Activated CD4-positive, alpha-beta T cell treated with anti-CD3 and anti-CD28 coated beads for 36 hours (primary cell): ENCODE data around the gene GPR18. TPM values are rescaled to one million over a fixed set of nuclear protein-coding genes. Genes with fewer than 3 reads are reported as not detected.

Experiments used
- ATAC-seq: fragments of 200-7000 bp; cut with Tn5 transposase; one replicate; pipeline ENCODE4 v1.10.0; 2021; ENCODE audit warnings: mild to moderate bottlenecking, moderate library complexity
- CTCF ChIA-PET: fragments of 350-600 bp; sonication (Branson Sonifier 250); formaldehyde crosslinking; loops from one replicate; lab custom pipeline; 2021; ENCODE audit warnings: antibody characterized with exemption; lab: Charles Lee
- POLR2A ChIA-PET: fragments of 350-600 bp; sonication (Branson Sonifier 250); formaldehyde crosslinking; loops from one replicate; lab custom pipeline; 2021; ENCODE audit warnings: antibody characterized with exemption, inconsistent platforms; lab: Charles Lee
- DNase-seq: peaks from one replicate; pipeline ENCODE4 v3.0.0-alpha.2; 2020
- H3K27ac Mint-ChIP-seq: one replicate; pipeline ENCODE4 v1.8.0; 2021; ENCODE audit warnings: mixed read lengths
- H3K27me3 Mint-ChIP-seq: one replicate; pipeline ENCODE4 v1.8.0; 2021; ENCODE audit warnings: mixed read lengths
- H3K36me3 Mint-ChIP-seq: one replicate; pipeline ENCODE4 v1.8.0; 2021; ENCODE audit warnings: low read depth, mixed read lengths
- H3K4me1 Mint-ChIP-seq: one replicate; pipeline ENCODE4 v1.8.0; 2021; ENCODE audit warnings: mixed read lengths
- H3K4me3 Mint-ChIP-seq: one replicate; pipeline ENCODE4 v1.8.0; 2021; ENCODE audit warnings: mild to moderate bottlenecking, moderate library complexity, mixed read lengths
- H3K9me3 Mint-ChIP-seq: one replicate; pipeline ENCODE4 v1.8.0; 2021; ENCODE audit warnings: low read depth, mixed read lengths
- intact Hi-C, 2 experiments: fragments of 100-400 bp; cut with DNase I in 1 of 2; cut with micrococcal nuclease in 1 of 2; formaldehyde crosslinking; loops; one replicate each; pipeline versions ENCODE4 v1.14.2 to v1.15.1; 2022 to 2024; cut with DNase I, micrococcal nuclease
- total RNA-seq, 2 experiments: library from RNA; stranded (reverse); gene quantifications; one replicate each; pipeline ENCODE4 v1.2.3, GENCODE V29; 2021

GPR18 gene
- total RNA-seq, 2 experiments from 2014 or later: 6.0 to 9.5 TPM

- Mint-ChIP-seq H3K27ac (peak overlapping the region; percentile 38), H3K27me3 (no peaks in the 10 kb centered on the region), H3K4me1 (peaks cover 81% of the 10 kb centered on the region), H3K9me3 (no peaks in the 10 kb centered on the region), H3K36me3 (peaks cover 46% of the 10 kb centered on the region), H3K4me3 (no peak overlapping the region)
- ChIA-PET POLR2A (interaction anchor here (0.6 to 0.7 kb wide), 2 partner anchors 83 to 223 kb away, joined by 3 to 6 read pairs; no protein-coding TSS in a partner anchor), CTCF (interaction anchor here (0.5 to 1.9 kb wide), 6 partner anchors 8 to 232 kb away, joined by 3 to 6 read pairs (median 4); no protein-coding TSS in a partner anchor)
- DNase-seq (no peak), ATAC-seq (no peak)
- intact Hi-C loops: loop anchor here in 1 of 2 experiments (10.0 kb wide), 2 partner anchors 236 to 386 kb away; no protein-coding TSS in a partner anchor
Observed at GRCh38 chr13:99261059-99261458, 2.9 kb upstream of the GPR18 start.

- Mint-ChIP-seq H3K36me3 (peaks cover 50% of the 10 kb centered on the region), H3K4me1 (peaks cover 82% of the 10 kb centered on the region), H3K27me3 (no peaks in the 10 kb centered on the region), H3K27ac (peak overlapping the region; percentile 67), H3K4me3 (no peak overlapping the region), H3K9me3 (no peaks in the 10 kb centered on the region)
- intact Hi-C loops: loop anchor here in 1 of 2 experiments (10.0 kb wide), 2 partner anchors 235 to 385 kb away; no protein-coding TSS in a partner anchor
- DNase-seq: no peak
- ATAC-seq: no peak
- ChIA-PET CTCF (interaction anchor here (1.0 to 1.9 kb wide), 8 partner anchors 9 to 231 kb away, joined by 3 to 6 read pairs (median 4); no protein-coding TSS in a partner anchor), POLR2A (no interaction called here)
Observed at GRCh38 chr13:99260216-99260615, 2.0 kb upstream of the GPR18 start.

GRCh38 chr13:99258946-99259345 is 767 bp upstream of the GPR18 start:
- Mint-ChIP-seq H3K27ac (peak overlapping the region; percentile 95), H3K4me3 (peak overlapping the region; percentile 80), H3K27me3 (no peaks in the 10 kb centered on the region), H3K4me1 (peaks cover 78% of the 10 kb centered on the region), H3K36me3 (peaks cover 55% of the 10 kb centered on the region), H3K9me3 (no peaks in the 10 kb centered on the region)
- no peak for DNase-seq
- ChIA-PET POLR2A (interaction anchor here (0.6 to 1.6 kb wide), 11 partner anchors 33 to 204 kb away, joined by 3 to 8 read pairs (median 4); partner anchors contain the start of gene UBAC2), CTCF (interaction anchor here (0.9 to 4.9 kb wide), 12 partner anchors 10 to 161 kb away, joined by 3 to 22 read pairs (median 6); partner anchors contain the start of gene UBAC2)
- peak; percentile 40 for ATAC-seq
- intact Hi-C loops: loop anchor here (1.0 to 2.0 kb wide), 6 partner anchors 30 to 172 kb away; partner anchors contain the start of gene UBAC2 (in 2 of the 2)

DNA sequence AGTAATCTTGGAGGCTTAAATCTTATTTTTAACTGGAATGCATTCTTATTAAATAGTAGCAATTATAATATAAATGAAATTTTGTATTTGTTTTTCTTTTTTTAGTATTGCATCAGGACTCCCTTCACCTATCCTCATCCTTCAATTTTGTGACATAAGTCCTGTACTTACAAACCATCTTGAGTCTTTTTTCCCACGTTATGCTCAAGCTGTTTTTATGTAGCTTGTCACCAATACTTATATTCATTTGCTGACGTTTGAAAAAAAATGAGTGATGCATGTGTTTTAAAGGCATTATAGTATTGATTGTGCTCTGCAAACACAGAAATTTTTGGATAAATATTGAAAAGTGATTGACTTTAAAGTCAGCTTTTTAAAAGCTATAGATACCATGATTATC is 888 bp downstream of the GPR18 start:
- Mint-ChIP-seq H3K27me3 (no peaks in the 10 kb centered on the region), H3K36me3 (peaks cover 54% of the 10 kb centered on the region), H3K4me3 (peak overlapping the region; percentile 61), H3K4me1 (peaks cover 71% of the 10 kb centered on the region), H3K9me3 (no peaks in the 10 kb centered on the region), H3K27ac (peak overlapping the region; percentile 42)
- intact Hi-C loops: loop anchor here in 1 of 2 experiments (1.0 kb wide), 1 partner anchor 38 kb away; no protein-coding TSS in a partner anchor
- POLR2A ChIA-PET: interaction anchor here (0.6 to 1.7 kb wide), 5 partner anchors 9 to 160 kb away, joined by 3 to 10 read pairs (median 5); no protein-coding TSS in a partner anchor
- CTCF ChIA-PET: interaction anchor here (0.9 to 4.9 kb wide), 13 partner anchors 9 to 163 kb away, joined by 3 to 22 read pairs (median 4); partner anchors contain the start of gene UBAC2
- ATAC-seq: no peak
- no peak for DNase-seq

GRCh38 chr13:99256709-99257108 is 1.5 kb downstream of the GPR18 start:
- DNase-seq: no peak
- ChIA-PET CTCF (interaction anchor here (0.6 to 4.9 kb wide), 16 partner anchors 9 to 184 kb away, joined by 3 to 22 read pairs (median 4); no protein-coding TSS in a partner anchor), POLR2A (interaction anchor here (0.6 to 1.7 kb wide), 7 partner anchors 9 to 56 kb away, joined by 3 to 10 read pairs (median 7); partner anchors contain the start of gene UBAC2)
- intact Hi-C loops: loop anchor here in 1 of 2 experiments (1.0 kb wide), 1 partner anchor 37 kb away; no protein-coding TSS in a partner anchor
- peak overlapping the region; percentile 80 for H3K27ac Mint-ChIP-seq
- H3K4me3 Mint-ChIP-seq: peak overlapping the region; percentile 61
- ATAC-seq: no peak
- H3K9me3 Mint-ChIP-seq: no peaks in the 10 kb centered on the region
- H3K36me3 Mint-ChIP-seq: peaks cover 56% of the 10 kb centered on the region
- H3K4me1 Mint-ChIP-seq: peaks cover 72% of the 10 kb centered on the region
- no peaks in the 10 kb centered on the region for H3K27me3 Mint-ChIP-seq

DNA sequence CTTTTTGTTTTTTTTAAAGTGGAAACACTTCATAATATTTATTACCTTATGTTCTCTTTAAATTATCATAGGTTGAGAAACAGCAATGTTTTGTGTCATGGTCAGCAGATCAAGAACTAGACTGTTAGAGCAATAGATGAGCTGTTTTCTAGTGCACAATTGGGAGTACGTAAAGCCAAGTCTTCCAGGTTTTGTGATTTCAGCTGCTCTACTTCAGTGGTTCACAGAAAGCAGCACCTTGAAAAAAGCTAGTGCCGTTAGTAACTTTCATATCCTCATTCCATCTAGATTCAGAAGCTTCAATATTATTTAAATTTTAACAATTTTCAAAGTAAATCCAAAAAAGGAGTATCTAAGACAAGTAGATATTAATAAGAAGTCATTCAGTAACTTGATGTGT is 1.9 kb downstream of the GPR18 start:
- ATAC-seq (no peak), DNase-seq (no peak)
- H3K9me3 Mint-ChIP-seq: no peaks in the 10 kb centered on the region
- peaks cover 73% of the 10 kb centered on the region for H3K4me1 Mint-ChIP-seq
- no peaks in the 10 kb centered on the region for H3K27me3 Mint-ChIP-seq
- intact Hi-C loops: no loop called here
- H3K36me3 Mint-ChIP-seq: peaks cover 56% of the 10 kb centered on the region
- peak overlapping the region; percentile 80 for H3K27ac Mint-ChIP-seq
- ChIA-PET POLR2A (interaction anchor here (0.7 to 1.6 kb wide), 5 partner anchors 24 to 56 kb away, joined by 3 to 10 read pairs (median 8); partner anchors contain the start of gene UBAC2), CTCF (interaction anchor here (0.6 to 4.9 kb wide), 19 partner anchors 8 to 184 kb away, joined by 3 to 22 read pairs (median 4); no protein-coding TSS in a partner anchor)
- H3K4me3 Mint-ChIP-seq: peak overlapping the region; percentile 61

DNA sequence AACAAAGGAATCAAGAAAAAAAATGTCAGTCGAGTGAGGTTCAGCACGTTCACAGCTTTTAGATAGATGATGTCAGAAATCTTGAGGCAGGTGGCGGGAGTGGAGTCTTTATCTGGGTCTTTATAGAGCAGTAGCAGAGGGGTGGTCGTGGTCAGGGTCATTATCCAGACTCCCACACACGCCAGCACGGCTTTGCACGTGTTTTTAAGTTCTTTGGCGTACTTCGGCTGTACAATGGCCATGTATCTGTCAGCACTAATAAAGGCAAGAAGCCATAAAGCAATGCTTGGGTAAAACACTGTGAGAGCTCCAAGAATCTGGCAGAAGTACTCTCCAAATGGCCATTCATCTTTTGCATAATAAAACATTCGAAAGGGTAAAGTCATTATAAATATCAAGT is 2.9 kb downstream of the GPR18 start:
- H3K27me3 Mint-ChIP-seq: no peaks in the 10 kb centered on the region
- ChIA-PET POLR2A (interaction anchor here (0.8 kb wide), 1 partner anchor 17 kb away, joined by 4 read pairs; no protein-coding TSS in a partner anchor), CTCF (interaction anchor here (0.9 to 4.9 kb wide), 12 partner anchors 9 to 179 kb away, joined by 3 to 22 read pairs (median 6); no protein-coding TSS in a partner anchor)
- H3K4me3 Mint-ChIP-seq: no peak overlapping the region
- peak overlapping the region; percentile 80 for H3K27ac Mint-ChIP-seq
- no peak for DNase-seq
- intact Hi-C loops: loop anchor here in 1 of 2 experiments (2.0 kb wide), 1 partner anchor 16 kb away; no protein-coding TSS in a partner anchor
- no peaks in the 10 kb centered on the region for H3K9me3 Mint-ChIP-seq
- H3K36me3 Mint-ChIP-seq: peaks cover 57% of the 10 kb centered on the region
- peaks cover 72% of the 10 kb centered on the region for H3K4me1 Mint-ChIP-seq
- ATAC-seq: no peak

DNA sequence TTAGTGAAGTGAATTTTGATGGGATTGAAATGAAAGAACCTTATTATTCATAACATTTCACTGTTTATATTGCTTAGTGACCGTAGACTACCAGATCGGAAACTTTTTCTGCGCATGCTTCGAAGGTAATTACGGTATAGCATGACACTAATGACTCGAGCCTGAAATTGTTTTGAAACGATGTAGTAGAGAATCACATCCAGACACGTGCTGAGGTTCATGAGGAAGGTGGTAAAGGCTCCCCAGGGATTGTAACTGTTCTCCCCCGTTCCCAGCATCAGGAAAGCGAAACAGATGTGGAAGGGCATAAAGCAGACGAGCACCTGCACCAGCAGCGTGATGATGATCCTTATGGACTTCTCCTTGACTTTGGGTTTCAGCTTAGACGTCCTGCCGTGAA is 3.3 kb downstream of the GPR18 start:
- Mint-ChIP-seq H3K27ac (peak overlapping the region; percentile 80), H3K27me3 (no peaks in the 10 kb centered on the region), H3K36me3 (peaks cover 57% of the 10 kb centered on the region), H3K4me1 (peaks cover 72% of the 10 kb centered on the region), H3K9me3 (no peaks in the 10 kb centered on the region), H3K4me3 (no peak overlapping the region)
- intact Hi-C loops: loop anchor here in 1 of 2 experiments (2.0 kb wide), 1 partner anchor 16 kb away; no protein-coding TSS in a partner anchor
- DNase-seq: no peak
- no peak for ATAC-seq
- CTCF ChIA-PET: interaction anchor here (1.4 to 4.9 kb wide), 7 partner anchors 10 to 79 kb away, joined by 3 to 22 read pairs (median 7); no protein-coding TSS in a partner anchor
- POLR2A ChIA-PET: no interaction called here

GRCh38 chr13:99251921-99252320 is 6.3 kb downstream of the GPR18 start:
- Mint-ChIP-seq H3K36me3 (peaks cover 67% of the 10 kb centered on the region), H3K4me3 (no peak overlapping the region), H3K9me3 (peaks cover 4% of the 10 kb centered on the region), H3K27ac (peak overlapping the region; percentile 69), H3K4me1 (peaks cover 57% of the 10 kb centered on the region), H3K27me3 (no peaks in the 10 kb centered on the region)
- DNase-seq (no peak), ATAC-seq (no peak)
- ChIA-PET POLR2A (interaction anchor here (0.9 kb wide), 1 partner anchor 38 kb away, joined by 4 read pairs; no protein-coding TSS in a partner anchor), CTCF (interaction anchor here (1.4 to 1.8 kb wide), 2 partner anchors 33 to 44 kb away, joined by 5 read pairs; no protein-coding TSS in a partner anchor)
- intact Hi-C loops: no loop called here

DNA sequence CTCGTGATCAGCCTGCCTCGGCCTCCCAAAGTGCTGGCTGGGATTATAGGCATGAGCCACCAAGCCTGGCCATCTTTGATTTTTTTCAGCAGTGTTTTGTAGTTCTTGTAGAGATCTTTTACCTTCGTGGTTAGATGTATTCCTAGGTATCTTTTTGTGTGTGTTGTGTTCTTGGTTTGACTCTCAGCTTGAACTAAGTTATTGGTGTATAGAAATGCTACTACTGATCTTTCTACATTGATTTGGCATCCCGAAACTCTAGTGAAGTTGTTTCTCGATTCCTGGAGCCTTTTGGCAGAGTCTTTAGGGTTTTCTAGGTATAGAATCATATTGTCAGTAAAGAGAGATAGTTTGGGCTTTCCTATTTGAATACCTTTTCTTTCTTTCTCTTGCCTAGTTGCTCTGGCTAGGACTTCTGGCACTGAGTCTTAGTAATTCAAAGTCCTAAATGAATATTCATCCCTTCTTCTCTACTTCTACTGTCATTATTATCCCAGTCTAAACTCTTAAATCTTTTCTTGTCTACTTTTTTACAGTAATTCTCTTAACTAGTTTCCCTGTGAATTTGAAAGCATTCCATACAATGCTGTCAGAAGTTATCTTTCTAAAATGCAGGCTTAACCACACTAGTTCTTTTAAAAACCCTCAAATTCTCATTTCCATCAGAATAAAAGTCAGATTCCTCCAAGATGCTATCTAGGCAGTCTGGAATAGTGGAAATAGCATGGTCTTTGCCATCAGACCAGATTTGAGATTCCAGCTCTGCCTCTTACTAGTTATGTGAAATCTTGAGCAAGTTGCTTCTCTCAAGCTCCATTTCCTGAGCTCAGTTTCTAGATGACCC is 7.0 kb downstream of the GPR18 start:
- H3K27ac Mint-ChIP-seq: peak overlapping the region; percentile 69
- ATAC-seq (peak; percentile 84), DNase-seq (no peak)
- POLR2A ChIA-PET: interaction anchor here (0.9 kb wide), 1 partner anchor 37 kb away, joined by 4 read pairs; no protein-coding TSS in a partner anchor
- peak overlapping the region; percentile 1 for H3K4me3 Mint-ChIP-seq
- H3K36me3 Mint-ChIP-seq: peaks cover 65% of the 10 kb centered on the region
- CTCF ChIA-PET: interaction anchor here (0.8 to 1.4 kb wide), 2 partner anchors 18 to 43 kb away, joined by 3 to 5 read pairs; no protein-coding TSS in a partner anchor
- peaks cover 51% of the 10 kb centered on the region for H3K4me1 Mint-ChIP-seq
- no peaks in the 10 kb centered on the region for H3K27me3 Mint-ChIP-seq
- intact Hi-C loops: no loop called here
- H3K9me3 Mint-ChIP-seq: peaks cover 4% of the 10 kb centered on the region
